B cell (primary cell): ENCODE data around the gene NR2E3. TPM values are rescaled to one million over a fixed set of nuclear protein-coding genes. Genes with fewer than 3 reads are reported as not detected.

Experiments
- ATAC-seq: fragments of 200-7000 bp; cut with Tn5 transposase; one replicate; pipeline ENCODE4 v1.10.0; 2021; ENCODE audit warnings: low read depth, mild to moderate bottlenecking, moderate number of reproducible peaks, moderate library complexity
- CTCF ChIA-PET: fragments of 350-600 bp; sonication (Branson Sonifier 250); formaldehyde crosslinking; loops from one replicate; lab custom pipeline; 2021; ENCODE audit warnings: antibody characterized with exemption, inconsistent platforms; lab: Charles Lee
- POLR2A ChIA-PET: fragments of 350-600 bp; sonication (Branson Sonifier 250); formaldehyde crosslinking; loops from one replicate; lab custom pipeline; 2021; ENCODE audit warnings: antibody characterized with exemption; lab: Charles Lee
- DNase-seq: peaks from one replicate; pipeline ENCODE4 v3.0.0; 2013
- H2AFZ ChIP-seq: 2 replicates; pipeline ENCODE4 v1.6.1; 2012; ENCODE audit warnings: mild to moderate bottlenecking, low read depth, low read length; ENCODE audit not compliant: insufficient read depth, poor library complexity, severe bottlenecking
- H3K27ac ChIP-seq, 2 donors: 1 replicate in 1 of 2; 2 replicates in 1 of 2; pipeline ENCODE4 v1.5.1; 2012 to 2013; ENCODE audit warnings: low read length in 2 of 2, mild to moderate bottlenecking in 2 of 2, moderate library complexity in 1 of 2
- H3K27me3 ChIP-seq, 4 experiments: fragments of 200-600 bp in 1 of 4; sonication (generic) in 1 of 4; replicated peaks in 1 of 4; 1 replicate in 2 of 4; 2 replicates in 2 of 4; pipeline versions ENCODE4 v1.6.1 to v1.7.0; 2013 to 2016; ENCODE audit warnings: low read length in 3 of 4, mild to moderate bottlenecking in 2 of 4, mixed read lengths in 1 of 4, moderate library complexity in 1 of 4; ENCODE audit not compliant: insufficient read depth in 4 of 4, control insufficient read depth in 3 of 4; ENCODE audit errors: control extremely low read depth in 1 of 4
- H3K36me3 ChIP-seq, 2 experiments: replicated peaks in 1 of 2; 1 replicate in 1 of 2; 2 replicates in 1 of 2; pipeline versions ENCODE4 v1.6.1 to v1.7.1; 2013; ENCODE audit warnings: low read length in 1 of 2; ENCODE audit not compliant: insufficient read depth in 2 of 2, control insufficient read depth in 1 of 2; ENCODE audit errors: control extremely low read depth in 1 of 2, extremely low read depth in 1 of 2
- H3K4me1 ChIP-seq, 2 donors: fragments of 200-600 bp in 1 of 2; sonication (generic) in 1 of 2; 1 replicate in 1 of 2; 2 replicates in 1 of 2; pipeline versions ENCODE4 v1.5.1 to v1.6.1; 2013 to 2017; ENCODE audit warnings: low read length in 2 of 2; ENCODE audit not compliant: control insufficient read depth in 2 of 2, insufficient read depth in 2 of 2
- H3K4me2 ChIP-seq: replicated peaks from 2 replicates; pipeline ENCODE3; 2012; ENCODE audit warnings: mild to moderate bottlenecking, low read depth, low read length; ENCODE audit not compliant: poor library complexity, severe bottlenecking
- H3K4me3 ChIP-seq, 5 experiments: fragments of 200-600 bp in 1 of 5; sonication (generic) in 1 of 5; 1 replicate in 3 of 5; 2 replicates in 2 of 5; pipeline versions ENCODE4 v1.5.1 to v1.7.0; 2011 to 2016; ENCODE audit warnings: low read length in 4 of 5, mild to moderate bottlenecking in 4 of 5, low read depth in 2 of 5, control low read depth in 1 of 5, moderate library complexity in 1 of 5; ENCODE audit not compliant: insufficient read depth in 1 of 5; ENCODE audit errors: control extremely low read depth in 1 of 5, extremely low read depth in 1 of 5
- H3K79me2 ChIP-seq: fragments of 200-600 bp; sonication (generic); one replicate; pipeline ENCODE4 v1.6.0; 2016; ENCODE audit warnings: low read length; ENCODE audit not compliant: control insufficient read depth, insufficient read depth
- H3K9ac ChIP-seq: fragments of 200-600 bp; sonication (generic); 2 replicates; pipeline ENCODE4 v1.6.1; 2017; ENCODE audit warnings: mild to moderate bottlenecking, low read length, moderate library complexity
- H3K9me3 ChIP-seq, 3 donors: one replicate each; pipeline versions ENCODE4 v1.6.1 to v1.7.1; 2013; ENCODE audit warnings: low read length in 2 of 3; ENCODE audit not compliant: control insufficient read depth in 2 of 3, insufficient read depth in 1 of 3; ENCODE audit errors: control extremely low read depth in 1 of 3
- H4K20me1 ChIP-seq: 2 replicates; pipeline ENCODE4 v1.6.0; 2012; ENCODE audit warnings: mild to moderate bottlenecking, low read length; ENCODE audit not compliant: insufficient read depth, control insufficient read depth, poor library complexity, severe bottlenecking
- H3K27ac Mint-ChIP-seq: one replicate; pipeline ENCODE4 v1.8.0; 2021; ENCODE audit warnings: mixed read lengths
- H3K27me3 Mint-ChIP-seq: one replicate; pipeline ENCODE4 v1.8.0; 2021; ENCODE audit warnings: mixed read lengths
- H3K4me1 Mint-ChIP-seq: one replicate; pipeline ENCODE4 v1.8.0; 2021; ENCODE audit warnings: mixed read lengths
- H3K4me3 Mint-ChIP-seq: one replicate; pipeline ENCODE4 v1.8.0; 2021; ENCODE audit warnings: mixed read lengths
- H3K9me3 Mint-ChIP-seq: one replicate; pipeline ENCODE4 v1.8.0; 2022; ENCODE audit warnings: mixed read lengths; ENCODE audit not compliant: insufficient read depth
- EZH2 ChIP-seq: IDR thresholded peaks from 2 replicates; pipeline ENCODE4 v1.6.1; 2012; ENCODE audit warnings: borderline replicate concordance, low read depth, mild to moderate bottlenecking, moderate library complexity, low read length; ENCODE audit not compliant: insufficient read depth, poor library complexity, severe bottlenecking
- WGBS: methylation state at CpG from one replicate; pipeline ENCODE4 v1.1.5; 2013; ENCODE audit warnings: missing lambda C conversion rate; ENCODE audit not compliant: insufficient coverage; 5-methylcytosine and 5-hydroxymethylcytosine counted together
- intact Hi-C: fragments of 100-400 bp; cut with micrococcal nuclease; formaldehyde crosslinking; loops from one replicate; pipeline ENCODE4 v1.10.0; 2022
- polyA plus RNA-seq: library from polyadenylated mRNA; depleted of rRNA; stranded (reverse); fragments of >200 nt; gene quantifications from 2 replicates; pipeline ENCODE4 v1.2.3, GENCODE V29; 2012
- total RNA-seq, 2 donors: library from RNA; stranded (reverse); fragments of 120-200 nt in 1 of 2; gene quantifications; 1 replicate in 1 of 2; 2 replicates in 1 of 2; pipeline versions ENCODE4 v1.2.3 to v1.2.4, GENCODE V29; 2013 to 2022
- TF ChIP-seq, protein P1 (sequence below): fragments of 200-600 bp; IDR thresholded peaks from one replicate; pipeline ENCODE4 v1.8.0; 2022; ENCODE audit warnings: antibody characterized with exemption, mild to moderate bottlenecking

NR2E3 gene
- total and polyA plus RNA-seq, 2 donors (not counting 1 experiment from before 2014, with no cell fraction given): not detected

DNA sequence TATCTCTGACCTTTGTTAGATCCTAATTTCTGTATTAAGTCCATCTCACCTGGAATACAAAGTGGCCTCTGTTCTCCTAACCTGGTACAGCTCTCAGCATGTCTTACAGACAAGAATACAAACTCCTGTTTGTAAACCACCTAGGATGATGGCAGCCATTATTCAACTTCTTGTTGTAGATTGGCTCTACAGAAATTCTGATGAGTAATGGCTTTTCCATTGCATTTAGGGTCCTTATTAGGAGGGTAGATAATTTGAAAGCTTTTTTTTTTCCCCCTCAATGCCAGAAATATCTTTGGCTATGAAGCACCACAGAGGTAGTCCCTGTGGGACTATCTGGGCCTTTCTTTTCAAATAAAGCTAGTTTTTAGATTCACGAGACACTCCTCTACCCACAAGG lies 9.8 kb downstream of the NR2E3 start:
- Mint-ChIP-seq H3K27ac (no peak overlapping the region), H3K4me1 (no peaks in the 10 kb centered on the region), H3K27me3 (no peaks in the 10 kb centered on the region), H3K9me3 (peaks cover 25% of the 10 kb centered on the region), H3K4me3 (no peak overlapping the region)
- Histone ChIP-seq H3K4me2 (no peak overlapping the region), H3K36me3 (peaks cover 0 to 4% of the 10 kb centered on the region in 2 experiments), H3K27me3 (no peaks in the 10 kb centered on the region), H3K27ac (no peak overlapping the region), H4K20me1 (no peaks in the 10 kb centered on the region), H2AFZ (no peak overlapping the region), H3K79me2 (no peaks in the 10 kb centered on the region), H3K4me3 (no peak overlapping the region), H3K9ac (no peak overlapping the region), H3K9me3 (peaks cover 2 to 29% (median 20%) of the 10 kb centered on the region in 3 donors), H3K4me1 (no peaks in the 10 kb centered on the region)
- CTCF ChIA-PET: no interaction called here
- DNase-seq: no peak
- POLR2A ChIA-PET: no interaction called here
- WGBS: no CpG with 5 or more reads among the region's 1 CpG
- TF ChIP-seq EZH2: no peak
- TF ChIP-seq, protein P1, sequence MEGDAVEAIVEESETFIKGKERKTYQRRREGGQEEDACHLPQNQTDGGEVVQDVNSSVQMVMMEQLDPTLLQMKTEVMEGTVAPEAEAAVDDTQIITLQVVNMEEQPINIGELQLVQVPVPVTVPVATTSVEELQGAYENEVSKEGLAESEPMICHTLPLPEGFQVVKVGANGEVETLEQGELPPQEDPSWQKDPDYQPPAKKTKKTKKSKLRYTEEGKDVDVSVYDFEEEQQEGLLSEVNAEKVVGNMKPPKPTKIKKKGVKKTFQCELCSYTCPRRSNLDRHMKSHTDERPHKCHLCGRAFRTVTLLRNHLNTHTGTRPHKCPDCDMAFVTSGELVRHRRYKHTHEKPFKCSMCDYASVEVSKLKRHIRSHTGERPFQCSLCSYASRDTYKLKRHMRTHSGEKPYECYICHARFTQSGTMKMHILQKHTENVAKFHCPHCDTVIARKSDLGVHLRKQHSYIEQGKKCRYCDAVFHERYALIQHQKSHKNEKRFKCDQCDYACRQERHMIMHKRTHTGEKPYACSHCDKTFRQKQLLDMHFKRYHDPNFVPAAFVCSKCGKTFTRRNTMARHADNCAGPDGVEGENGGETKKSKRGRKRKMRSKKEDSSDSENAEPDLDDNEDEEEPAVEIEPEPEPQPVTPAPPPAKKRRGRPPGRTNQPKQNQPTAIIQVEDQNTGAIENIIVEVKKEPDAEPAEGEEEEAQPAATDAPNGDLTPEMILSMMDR: no peak
- ATAC-seq: no peak
- intact Hi-C loops: no loop called here

DNA sequence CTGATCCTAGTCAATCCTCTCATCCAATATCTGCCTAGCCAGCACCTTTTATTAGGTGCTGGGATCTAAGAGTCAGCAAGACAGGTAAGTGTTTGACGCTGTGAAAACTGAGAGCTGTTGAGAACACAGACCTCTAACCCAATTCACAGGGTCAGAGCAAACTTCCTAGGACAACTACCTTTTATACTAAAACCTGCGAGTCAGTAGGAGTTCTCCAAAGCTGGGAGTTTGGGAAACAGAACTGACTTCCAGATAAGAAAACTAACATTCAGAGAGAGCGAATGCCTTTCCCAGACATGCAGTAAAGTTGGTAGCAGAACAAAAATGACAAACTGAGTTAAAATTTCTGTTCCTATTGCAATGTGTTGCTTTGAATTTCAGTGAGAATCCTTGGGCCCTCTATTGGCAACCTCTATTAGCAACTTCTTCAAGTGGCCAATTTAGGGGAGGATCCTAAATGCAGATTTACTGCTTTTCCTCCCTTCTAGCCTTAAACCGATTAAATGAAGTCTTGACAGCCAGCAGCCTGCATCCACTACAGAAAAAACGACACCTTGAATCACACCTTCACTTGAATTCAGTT lies 11.3 kb downstream of the NR2E3 start:
- Mint-ChIP-seq H3K9me3 (peaks cover 25% of the 10 kb centered on the region), H3K4me3 (no peak overlapping the region), H3K27me3 (no peaks in the 10 kb centered on the region), H3K4me1 (no peaks in the 10 kb centered on the region), H3K27ac (no peak overlapping the region)
- Histone ChIP-seq H3K9me3 (peaks cover 2 to 29% (median 20%) of the 10 kb centered on the region in 3 donors), H2AFZ (no peak overlapping the region), H3K4me3 (no peak overlapping the region), H3K36me3 (peaks cover 2 to 11% of the 10 kb centered on the region in 2 experiments), H3K9ac (no peak overlapping the region), H3K79me2 (no peaks in the 10 kb centered on the region), H3K27me3 (no peaks in the 10 kb centered on the region), H3K27ac (no peak overlapping the region), H4K20me1 (no peaks in the 10 kb centered on the region), H3K4me1 (no peaks in the 10 kb centered on the region), H3K4me2 (no peak overlapping the region)
- DNase-seq (no peak), ATAC-seq (no peak)
- intact Hi-C loops: no loop called here
- TF ChIP-seq, protein P1: no peak
- TF ChIP-seq EZH2: no peak
- CTCF ChIA-PET: no interaction called here
- no CpG with 5 or more reads among the region's 5 CpGs for WGBS
- POLR2A ChIA-PET: no interaction called here
